Measurements from ENCODE around the gene MBD2.

DNA sequence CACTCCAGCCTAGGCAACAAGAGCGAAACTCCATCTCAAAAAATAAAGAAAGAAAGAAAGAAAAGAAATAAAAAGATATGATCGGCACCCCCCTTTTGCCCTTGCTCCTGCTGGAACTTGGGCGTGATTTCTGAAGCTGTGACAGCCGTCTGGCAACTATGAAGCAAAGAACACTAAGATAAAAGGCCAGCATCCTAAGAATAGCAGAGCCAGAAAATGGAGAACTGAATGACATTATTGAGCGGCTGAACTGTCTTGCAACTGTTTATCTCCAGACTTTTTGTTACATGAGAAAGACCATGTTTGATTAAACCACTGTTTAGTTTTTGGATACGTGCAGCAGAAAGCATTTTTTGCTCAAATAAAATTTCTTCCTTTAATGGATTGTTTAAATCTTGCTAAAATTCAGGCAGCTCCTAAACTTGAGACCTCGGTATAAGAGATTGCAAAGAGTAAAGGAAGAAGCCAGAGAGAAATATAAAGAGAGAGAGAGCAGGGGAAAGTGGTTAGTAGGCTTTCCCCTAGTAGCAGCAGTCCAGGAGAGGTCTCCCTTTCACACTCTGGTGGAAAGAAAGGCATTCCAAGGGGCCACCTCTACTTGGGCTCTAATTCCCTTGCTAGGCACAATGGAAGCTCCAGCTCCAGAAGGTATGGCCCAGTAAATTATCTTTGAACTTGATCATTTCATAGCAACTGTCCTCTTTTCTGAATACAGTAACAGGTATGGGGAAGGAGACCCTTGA is 8.2 kb upstream of the MBD2 start:
- no peak for TF ChIP-seq POLR2A (IDR thresholded peaks at IDR 0.05)
- TF ChIP-seq, protein P1, sequence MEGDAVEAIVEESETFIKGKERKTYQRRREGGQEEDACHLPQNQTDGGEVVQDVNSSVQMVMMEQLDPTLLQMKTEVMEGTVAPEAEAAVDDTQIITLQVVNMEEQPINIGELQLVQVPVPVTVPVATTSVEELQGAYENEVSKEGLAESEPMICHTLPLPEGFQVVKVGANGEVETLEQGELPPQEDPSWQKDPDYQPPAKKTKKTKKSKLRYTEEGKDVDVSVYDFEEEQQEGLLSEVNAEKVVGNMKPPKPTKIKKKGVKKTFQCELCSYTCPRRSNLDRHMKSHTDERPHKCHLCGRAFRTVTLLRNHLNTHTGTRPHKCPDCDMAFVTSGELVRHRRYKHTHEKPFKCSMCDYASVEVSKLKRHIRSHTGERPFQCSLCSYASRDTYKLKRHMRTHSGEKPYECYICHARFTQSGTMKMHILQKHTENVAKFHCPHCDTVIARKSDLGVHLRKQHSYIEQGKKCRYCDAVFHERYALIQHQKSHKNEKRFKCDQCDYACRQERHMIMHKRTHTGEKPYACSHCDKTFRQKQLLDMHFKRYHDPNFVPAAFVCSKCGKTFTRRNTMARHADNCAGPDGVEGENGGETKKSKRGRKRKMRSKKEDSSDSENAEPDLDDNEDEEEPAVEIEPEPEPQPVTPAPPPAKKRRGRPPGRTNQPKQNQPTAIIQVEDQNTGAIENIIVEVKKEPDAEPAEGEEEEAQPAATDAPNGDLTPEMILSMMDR (IDR thresholded peaks at IDR 0.05): no peak
